NK-92 (cell line): Measurements from ENCODE around the gene GTPBP3.
"Not testable (repeated sequence)": the region's sequence is repeated elsewhere in the genome, so short reads cannot be mapped to it uniquely, and the experiment has no call there.

Source experiments
- DNase-seq: peaks from one replicate; lab custom pipeline; 2025; ENCODE audit not compliant: unreplicated experiment; lab: John Stamatoyannopoulos, UW

GTPBP3 gene

GRCh38 chr19:17336872-17337674 is at the start of gene GTPBP3:
GTPBP3 (plus strand) TSS chr19:17337553; CDS start chr19:17337612, 59 bp downstream.
- DNase-seq, result peak; percentile 86

- no peak for DNase-seq
Measured at GRCh38 chr19:17289489-17289888, 47.9 kb upstream of the GTPBP3 start.

- no peak for DNase-seq
Measured at GRCh38 chr19:17292301-17293074, 44.9 kb upstream of the GTPBP3 start.

GRCh38 chr19:17293605-17294004 is 43.7 kb upstream of the GTPBP3 start:
- no peak for DNase-seq

GRCh38 chr19:17294051-17294891 is 43.1 kb upstream of the GTPBP3 start:
- no peak for DNase-seq

- DNase-seq, result not testable (repeated sequence)
Measured at GRCh38 chr19:17295551-17295950, 41.8 kb upstream of the GTPBP3 start.

- DNase-seq, result no peak
Measured at GRCh38 chr19:17296273-17296672, 41.1 kb upstream of the GTPBP3 start.

GRCh38 chr19:17296976-17297375 is 40.4 kb upstream of the GTPBP3 start:
- no peak for DNase-seq

GRCh38 chr19:17300992-17301619 is 36.2 kb upstream of the GTPBP3 start:
- DNase-seq, result no peak

GRCh38 chr19:17302391-17303166 is 34.8 kb upstream of the GTPBP3 start:
- no peak for DNase-seq

- DNase-seq, result no peak
Measured at GRCh38 chr19:17303167-17303939, 34.0 kb upstream of the GTPBP3 start, which contains the start of gene ABHD8. ABHD8 (minus strand) TSS chr19:17303425; CDS start chr19:17301616, 1,809 bp downstream.

- no peak for DNase-seq
Measured at GRCh38 chr19:17303940-17304267, 33.4 kb upstream of the GTPBP3 start.

GRCh38 chr19:17304386-17305215 is 32.8 kb upstream of the GTPBP3 start:
- DNase-seq, result no peak

GRCh38 chr19:17305216-17305516 is 32.2 kb upstream of the GTPBP3 start:
- no peak for DNase-seq

- DNase-seq, result peak; percentile 85
Measured at GRCh38 chr19:17305517-17306284, 31.7 kb upstream of the GTPBP3 start, which contains the start of gene MRPL34. MRPL34 (plus strand) TSS chr19:17305872; CDS start chr19:17305893, 21 bp downstream.

- no peak for DNase-seq
Measured at GRCh38 chr19:17306285-17306714, 31.1 kb upstream of the GTPBP3 start.

- DNase-seq, result no peak
Measured at GRCh38 chr19:17307876-17308377, 29.4 kb upstream of the GTPBP3 start.
